NCI-H526 treated with DMSO at 0.1 percent for 48 hours (cell line): ENCODE data around the gene TMEM178B.
"Not testable (repeated sequence)": the region's sequence is repeated elsewhere in the genome, so short reads cannot be mapped to it uniquely, and the experiment has no call there.

Experiments used
- DNase-seq: peaks from one replicate; lab custom pipeline; 2025; lab: John Stamatoyannopoulos, UW

Gene TMEM178B

GRCh38 chr7:141073641-141074161 lies at the start of gene TMEM178B:
TMEM178B (plus strand) TSS chr7:141074064.
- peak; percentile 57 for DNase-seq

GRCh38 chr7:141024668-141025067 lies 49.2 kb upstream of the TMEM178B start:
- DNase-seq, result no peak

GRCh38 chr7:141027043-141027442 lies 46.8 kb upstream of the TMEM178B start:
- no peak for DNase-seq

GRCh38 chr7:141028767-141029166 lies 45.1 kb upstream of the TMEM178B start:
- no peak for DNase-seq

GRCh38 chr7:141032539-141033323 lies 41.1 kb upstream of the TMEM178B start:
- DNase-seq, result not testable (repeated sequence)

GRCh38 chr7:141038100-141038499 lies 35.8 kb upstream of the TMEM178B start:
- DNase-seq, result not testable (repeated sequence)

GRCh38 chr7:141039376-141039775 lies 34.5 kb upstream of the TMEM178B start:
- no peak for DNase-seq

- no peak for DNase-seq
Measured at GRCh38 chr7:141042222-141043193, 31.4 kb upstream of the TMEM178B start.

- no peak for DNase-seq
Measured at GRCh38 chr7:141043616-141044015, 30.2 kb upstream of the TMEM178B start.

- no peak for DNase-seq
Measured at GRCh38 chr7:141045126-141045841, 28.6 kb upstream of the TMEM178B start.

GRCh38 chr7:141045842-141046620 lies 27.8 kb upstream of the TMEM178B start:
- no peak for DNase-seq

GRCh38 chr7:141053626-141054025 lies 20.2 kb upstream of the TMEM178B start:
- DNase-seq, result no peak

- no peak for DNase-seq
Measured at GRCh38 chr7:141055146-141055545, 18.7 kb upstream of the TMEM178B start.

GRCh38 chr7:141057788-141058187 lies 16.1 kb upstream of the TMEM178B start:
- DNase-seq, result no peak

GRCh38 chr7:141067856-141068255 lies 6.0 kb upstream of the TMEM178B start:
- DNase-seq, result not testable (repeated sequence)

GRCh38 chr7:141071260-141071854 lies 2.5 kb upstream of the TMEM178B start:
- DNase-seq, result peak; percentile 84

- DNase-seq, result peak; percentile 82
Measured at GRCh38 chr7:141071855-141072547, 1.9 kb upstream of the TMEM178B start.

- DNase-seq, result peak; percentile 90
Measured at GRCh38 chr7:141072548-141073172, 1.2 kb upstream of the TMEM178B start.

GRCh38 chr7:141073173-141073640 lies 657 bp upstream of the TMEM178B start:
- no peak for DNase-seq
